ENCODE measurements around the gene CDKN2B. TPM values are rescaled to one million over a fixed set of nuclear protein-coding genes. Genes with fewer than 3 reads are reported as not detected.
A peak's percentile ranks its signal among the peaks of the same experiment; 100 is the strongest.

Gene CDKN2B
- total RNA-seq, 1 experiment from 2014 or later, result 0.05 TPM

DNA sequence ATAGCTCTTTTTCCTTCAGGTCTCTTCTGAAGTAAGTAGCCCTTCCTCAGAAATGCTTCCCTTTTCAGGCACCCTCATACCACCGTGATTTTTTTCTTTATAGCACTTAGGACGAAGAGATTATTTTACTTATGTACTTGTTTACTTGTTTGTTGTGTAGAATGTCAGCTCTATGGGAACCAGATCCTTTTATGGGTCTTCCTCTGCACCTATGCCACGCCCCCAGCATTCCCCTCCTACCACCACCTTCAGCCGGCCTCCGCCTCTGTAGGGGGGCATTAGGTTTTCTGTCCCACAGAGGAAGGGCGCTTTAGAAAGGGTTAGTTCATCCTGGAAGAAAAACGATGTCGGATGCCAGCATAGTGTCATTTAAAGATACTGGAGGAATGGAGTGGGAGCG, 12.7 kb downstream of the CDKN2B start:
- DNase-seq (ENCODE audit: low read depth, low spot score) (no peak), ATAC-seq (no peak)
- no TSS peak for BruUV-seq (replicated peaks)
- no peak overlapping the region for H3K4me3 ChIP-seq (ENCODE audit: low read depth in 2 of 2, low read length in 2 of 2)
- no peak overlapping the region for H3K27ac ChIP-seq (ENCODE audit: low read length)
- CTCF ChIA-PET, result no interaction called here
- intact Hi-C loops (cut with micrococcal nuclease; ENCODE audit: unreplicated experiment), result no loop called here
- POLR2A ChIA-PET, result no interaction called here
- TF ChIP-seq, protein P1, sequence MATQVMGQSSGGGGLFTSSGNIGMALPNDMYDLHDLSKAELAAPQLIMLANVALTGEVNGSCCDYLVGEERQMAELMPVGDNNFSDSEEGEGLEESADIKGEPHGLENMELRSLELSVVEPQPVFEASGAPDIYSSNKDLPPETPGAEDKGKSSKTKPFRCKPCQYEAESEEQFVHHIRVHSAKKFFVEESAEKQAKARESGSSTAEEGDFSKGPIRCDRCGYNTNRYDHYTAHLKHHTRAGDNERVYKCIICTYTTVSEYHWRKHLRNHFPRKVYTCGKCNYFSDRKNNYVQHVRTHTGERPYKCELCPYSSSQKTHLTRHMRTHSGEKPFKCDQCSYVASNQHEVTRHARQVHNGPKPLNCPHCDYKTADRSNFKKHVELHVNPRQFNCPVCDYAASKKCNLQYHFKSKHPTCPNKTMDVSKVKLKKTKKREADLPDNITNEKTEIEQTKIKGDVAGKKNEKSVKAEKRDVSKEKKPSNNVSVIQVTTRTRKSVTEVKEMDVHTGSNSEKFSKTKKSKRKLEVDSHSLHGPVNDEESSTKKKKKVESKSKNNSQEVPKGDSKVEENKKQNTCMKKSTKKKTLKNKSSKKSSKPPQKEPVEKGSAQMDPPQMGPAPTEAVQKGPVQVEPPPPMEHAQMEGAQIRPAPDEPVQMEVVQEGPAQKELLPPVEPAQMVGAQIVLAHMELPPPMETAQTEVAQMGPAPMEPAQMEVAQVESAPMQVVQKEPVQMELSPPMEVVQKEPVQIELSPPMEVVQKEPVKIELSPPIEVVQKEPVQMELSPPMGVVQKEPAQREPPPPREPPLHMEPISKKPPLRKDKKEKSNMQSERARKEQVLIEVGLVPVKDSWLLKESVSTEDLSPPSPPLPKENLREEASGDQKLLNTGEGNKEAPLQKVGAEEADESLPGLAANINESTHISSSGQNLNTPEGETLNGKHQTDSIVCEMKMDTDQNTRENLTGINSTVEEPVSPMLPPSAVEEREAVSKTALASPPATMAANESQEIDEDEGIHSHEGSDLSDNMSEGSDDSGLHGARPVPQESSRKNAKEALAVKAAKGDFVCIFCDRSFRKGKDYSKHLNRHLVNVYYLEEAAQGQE (IDR thresholded peaks at IDR 0.05; ENCODE audit: insufficient read depth in 1 of 2, low read depth in 2 of 2, low read length in 1 of 2), result no peak
- TF ChIP-seq TCF7L2 (IDR thresholded peaks at IDR 0.05; ENCODE audit: low read depth, low read length) (no peak), POLR2AphosphoS5 (IDR thresholded peaks at IDR 0.05; ENCODE audit: low read depth, low read length) (no peak), SIN3A (IDR thresholded peaks at IDR 0.05; ENCODE audit: borderline replicate concordance, insufficient read depth, low read depth, low read length) (no peak)
- TF ChIP-seq, protein P2, sequence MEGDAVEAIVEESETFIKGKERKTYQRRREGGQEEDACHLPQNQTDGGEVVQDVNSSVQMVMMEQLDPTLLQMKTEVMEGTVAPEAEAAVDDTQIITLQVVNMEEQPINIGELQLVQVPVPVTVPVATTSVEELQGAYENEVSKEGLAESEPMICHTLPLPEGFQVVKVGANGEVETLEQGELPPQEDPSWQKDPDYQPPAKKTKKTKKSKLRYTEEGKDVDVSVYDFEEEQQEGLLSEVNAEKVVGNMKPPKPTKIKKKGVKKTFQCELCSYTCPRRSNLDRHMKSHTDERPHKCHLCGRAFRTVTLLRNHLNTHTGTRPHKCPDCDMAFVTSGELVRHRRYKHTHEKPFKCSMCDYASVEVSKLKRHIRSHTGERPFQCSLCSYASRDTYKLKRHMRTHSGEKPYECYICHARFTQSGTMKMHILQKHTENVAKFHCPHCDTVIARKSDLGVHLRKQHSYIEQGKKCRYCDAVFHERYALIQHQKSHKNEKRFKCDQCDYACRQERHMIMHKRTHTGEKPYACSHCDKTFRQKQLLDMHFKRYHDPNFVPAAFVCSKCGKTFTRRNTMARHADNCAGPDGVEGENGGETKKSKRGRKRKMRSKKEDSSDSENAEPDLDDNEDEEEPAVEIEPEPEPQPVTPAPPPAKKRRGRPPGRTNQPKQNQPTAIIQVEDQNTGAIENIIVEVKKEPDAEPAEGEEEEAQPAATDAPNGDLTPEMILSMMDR (IDR thresholded peaks at IDR 0.05), result no peak
- H3K4me1 ChIP-seq (ENCODE audit: control insufficient read depth, insufficient read depth, low read length), result no peaks in the 10 kb centered on the region
- no peaks in the 10 kb centered on the region for H3K9me3 ChIP-seq (ENCODE audit: control insufficient read depth, insufficient read depth, low read depth, low read length)
- no peaks in the 10 kb centered on the region; the same call in 1 of the 2 replicates for H3K36me3 ChIP-seq (ENCODE audit: control insufficient read depth, insufficient read depth, low read length)
- no peaks in the 10 kb centered on the region for H3K27me3 ChIP-seq (ENCODE audit: control insufficient read depth, insufficient read depth, low read length)
- in situ Hi-C loops (cut with HindIII; ENCODE audit: low pct_unique_long_range_greater_than_20kb, low sequenced_read_pairs), result no loop called here

DNA sequence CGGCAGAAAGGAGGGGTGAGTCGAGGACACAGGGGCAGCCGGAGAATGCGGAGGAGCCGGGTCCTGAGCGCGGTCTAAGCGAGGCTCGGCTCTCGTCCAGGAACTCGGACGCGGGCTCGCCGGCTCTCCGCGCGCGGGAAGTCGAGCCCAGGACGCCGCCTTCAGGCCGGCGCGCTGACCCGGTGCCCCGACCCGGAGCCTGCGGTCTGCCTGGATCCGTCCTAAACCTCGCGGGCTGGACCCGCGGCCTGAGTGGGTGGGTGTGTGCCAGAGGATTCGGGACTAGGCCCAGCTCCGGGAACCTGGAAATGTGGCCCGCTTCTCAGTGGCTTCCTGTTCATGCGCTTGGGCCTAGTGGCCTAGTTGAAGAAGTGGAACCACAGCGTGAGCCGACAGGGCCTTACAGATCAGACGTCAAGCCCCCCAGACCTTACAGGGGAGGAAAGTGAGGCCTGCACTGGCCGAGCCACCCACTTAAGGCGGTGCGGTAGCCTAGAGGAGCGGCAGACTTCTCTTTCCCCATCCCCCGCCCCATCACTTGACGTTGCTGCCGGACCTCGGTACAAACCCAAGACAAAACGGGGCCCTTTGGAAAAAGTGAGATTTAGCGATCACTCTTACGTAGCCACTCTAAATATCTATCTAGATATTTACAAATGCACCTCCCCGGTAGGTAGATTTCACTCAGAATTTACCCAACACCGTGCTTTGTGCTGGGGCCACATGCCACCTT, 13.3 kb downstream of the CDKN2B start:
- Histone ChIP-seq H3K9me3 (ENCODE audit: control insufficient read depth, insufficient read depth, low read depth, low read length) (no peaks in the 10 kb centered on the region), H3K4me1 (ENCODE audit: control insufficient read depth, insufficient read depth, low read length) (no peaks in the 10 kb centered on the region), H3K27me3 (ENCODE audit: control insufficient read depth, insufficient read depth, low read length) (no peaks in the 10 kb centered on the region), H3K4me3 (ENCODE audit: low read depth in 2 of 2, low read length in 2 of 2) (peak overlapping the region in 1 of 2 experiments; percentile 39; a peak in 1 of 4 replicates), H3K36me3 (ENCODE audit: control insufficient read depth, insufficient read depth, low read length) (no peaks in the 10 kb centered on the region; the same call in 1 of the 2 replicates), H3K27ac (ENCODE audit: low read length) (no peak overlapping the region)
- ChIA-PET POLR2A (no interaction called here), CTCF (no interaction called here)
- ATAC-seq (no peak), DNase-seq (ENCODE audit: low read depth, low spot score) (no peak)
- TF ChIP-seq, protein P2 (IDR thresholded peaks at IDR 0.05), result no peak
- TF ChIP-seq SIN3A (IDR thresholded peaks at IDR 0.05; ENCODE audit: borderline replicate concordance, insufficient read depth, low read depth, low read length), result no peak
- no peak for TF ChIP-seq TCF7L2 (IDR thresholded peaks at IDR 0.05; ENCODE audit: low read depth, low read length)
- TF ChIP-seq, protein P1 (IDR thresholded peaks at IDR 0.05; ENCODE audit: insufficient read depth in 1 of 2, low read depth in 2 of 2, low read length in 1 of 2), result no peak
- no peak for TF ChIP-seq POLR2AphosphoS5 (IDR thresholded peaks at IDR 0.05; ENCODE audit: low read depth, low read length)
- in situ Hi-C loops (cut with HindIII; ENCODE audit: low pct_unique_long_range_greater_than_20kb, low sequenced_read_pairs) (no loop called here), intact Hi-C loops (cut with micrococcal nuclease; ENCODE audit: unreplicated experiment) (no loop called here)
- no TSS peak for BruUV-seq (replicated peaks)
